SK-N-DZ (cell line): ENCODE results near the gene KLHDC8B.

Experiments
- DNase-seq: peaks from one replicate; pipeline ENCODE4 v3.0.0-alpha.2; 2015; ENCODE audit warnings: low spot score

Gene KLHDC8B

DNA sequence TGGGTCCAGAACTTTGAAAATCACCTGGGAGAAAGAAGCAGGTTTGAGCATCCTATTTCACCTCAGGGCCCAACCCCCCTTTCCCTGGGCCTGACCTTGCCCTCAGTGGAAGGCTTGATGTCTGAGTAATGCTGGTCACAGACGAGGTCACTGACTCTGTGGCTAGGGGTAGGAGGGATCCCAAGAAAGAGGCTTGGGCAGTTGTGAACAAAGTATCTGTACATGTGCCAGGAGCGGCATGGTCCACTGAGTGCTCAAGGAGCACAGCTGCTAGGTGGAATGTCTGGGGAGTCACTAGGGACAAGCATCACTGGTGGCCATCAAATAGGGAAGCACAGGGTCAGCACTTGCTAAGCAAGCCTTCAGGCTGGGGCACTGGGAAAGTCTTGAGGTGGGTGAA is 12.6 kb upstream of the KLHDC8B start:
- no peak for DNase-seq

DNA sequence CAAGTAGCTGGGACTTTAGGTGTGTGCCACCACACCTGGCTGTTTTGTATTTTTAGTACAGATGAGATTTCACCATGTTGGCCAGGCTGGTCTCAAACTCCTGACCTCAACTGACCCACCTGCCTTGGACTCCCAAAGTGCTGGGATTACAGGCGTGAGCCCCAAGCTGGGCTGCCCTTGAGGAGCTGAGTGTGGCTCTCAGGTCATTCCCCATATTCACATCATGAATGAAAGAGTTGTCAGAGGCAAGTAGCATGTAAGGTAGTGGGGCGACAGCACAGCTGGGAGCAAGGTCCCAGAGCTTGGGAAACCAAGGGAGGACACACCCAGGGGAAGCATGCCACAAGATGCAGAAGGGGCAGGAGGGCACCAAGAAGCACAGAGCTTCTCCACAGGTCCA is 10.2 kb upstream of the KLHDC8B start:
- DNase-seq, result no peak

DNA sequence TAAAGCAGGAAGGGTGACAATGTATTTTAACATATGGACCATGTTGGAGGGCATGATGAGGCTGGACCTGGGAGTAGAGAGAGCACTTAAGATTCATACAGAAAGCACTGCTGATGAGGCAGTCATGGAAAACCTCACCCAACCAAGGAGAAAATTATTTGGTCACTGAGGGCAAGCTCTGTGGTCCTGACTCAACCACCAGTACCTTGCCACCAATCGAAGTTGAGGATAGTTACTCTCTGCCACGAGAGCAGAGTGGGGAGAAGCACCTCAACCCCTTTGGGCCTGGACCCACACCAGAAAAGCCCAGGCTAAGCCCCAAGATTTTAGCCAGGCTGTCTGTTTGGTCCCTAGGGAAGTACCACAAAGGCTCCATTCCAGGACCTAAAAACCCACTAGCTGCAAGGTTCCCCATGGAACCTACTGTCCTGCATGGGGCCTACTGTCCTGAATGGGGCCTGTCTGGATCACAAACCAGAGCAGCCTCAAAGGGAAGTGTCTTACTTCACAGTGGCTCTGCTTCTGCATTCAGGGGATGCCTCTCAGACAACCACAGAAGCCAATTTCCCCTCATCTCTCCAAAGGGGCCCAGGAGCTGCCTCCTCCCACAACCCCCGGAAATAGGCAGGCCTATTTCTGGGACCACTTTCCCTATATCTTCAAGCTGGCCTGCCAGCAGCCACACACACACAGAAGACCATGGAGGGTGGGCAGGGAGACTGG is 9.4 kb upstream of the KLHDC8B start:
- DNase-seq, result no peak

DNA sequence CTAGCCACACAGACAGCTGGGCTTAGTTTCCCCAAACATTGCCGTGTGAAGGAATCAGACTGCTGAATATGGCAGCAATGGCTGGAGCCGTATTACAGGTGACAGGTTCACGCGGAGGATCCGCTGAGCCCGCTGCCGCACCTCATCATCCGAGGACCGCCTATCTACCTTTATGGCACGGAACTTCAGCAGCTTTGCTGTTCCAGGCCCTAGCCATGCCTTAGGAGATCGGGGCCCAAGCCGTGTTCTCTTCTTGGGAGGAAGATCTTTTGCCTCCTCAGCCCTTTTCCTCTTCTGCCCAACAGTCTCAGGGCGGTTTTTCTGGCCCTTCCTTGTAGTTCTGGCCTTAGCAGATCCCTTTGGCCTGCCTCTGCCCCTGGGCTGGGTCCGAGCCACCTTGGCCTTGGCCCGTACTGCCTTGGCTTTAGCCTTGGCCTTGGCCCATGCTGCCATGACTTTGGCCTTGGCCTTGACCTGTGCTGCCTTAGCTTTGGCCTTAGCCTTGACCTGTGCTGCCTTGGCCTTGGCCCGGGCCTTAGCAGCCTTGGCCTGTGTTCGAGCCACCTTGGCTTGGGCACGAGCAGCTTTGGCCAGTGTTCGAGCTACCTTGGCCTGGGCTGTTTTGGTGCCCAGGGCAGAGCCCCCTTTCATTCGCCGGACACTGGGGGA is 8.5 kb upstream of the KLHDC8B start:
- no peak for DNase-seq

DNA sequence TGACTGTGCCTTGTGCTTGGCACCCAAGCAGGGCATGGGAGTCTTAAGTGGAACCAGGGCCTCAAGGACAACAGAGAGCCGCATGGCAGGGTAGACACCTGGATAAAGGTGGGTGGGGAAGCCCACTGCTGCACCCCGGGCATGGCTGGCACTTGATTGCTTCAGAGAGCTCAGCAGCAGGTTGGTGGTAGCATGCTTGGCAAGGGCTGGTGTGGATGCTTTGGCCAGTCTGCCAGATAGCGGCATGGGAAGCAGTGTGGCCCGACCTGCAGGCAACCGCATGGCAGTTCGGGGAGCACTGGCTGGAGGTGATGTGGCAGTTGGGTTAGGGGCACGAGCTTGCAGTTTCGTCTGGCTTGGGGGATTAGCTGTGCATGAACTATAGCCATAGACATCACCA is 7.8 kb upstream of the KLHDC8B start:
- DNase-seq, result no peak

DNA sequence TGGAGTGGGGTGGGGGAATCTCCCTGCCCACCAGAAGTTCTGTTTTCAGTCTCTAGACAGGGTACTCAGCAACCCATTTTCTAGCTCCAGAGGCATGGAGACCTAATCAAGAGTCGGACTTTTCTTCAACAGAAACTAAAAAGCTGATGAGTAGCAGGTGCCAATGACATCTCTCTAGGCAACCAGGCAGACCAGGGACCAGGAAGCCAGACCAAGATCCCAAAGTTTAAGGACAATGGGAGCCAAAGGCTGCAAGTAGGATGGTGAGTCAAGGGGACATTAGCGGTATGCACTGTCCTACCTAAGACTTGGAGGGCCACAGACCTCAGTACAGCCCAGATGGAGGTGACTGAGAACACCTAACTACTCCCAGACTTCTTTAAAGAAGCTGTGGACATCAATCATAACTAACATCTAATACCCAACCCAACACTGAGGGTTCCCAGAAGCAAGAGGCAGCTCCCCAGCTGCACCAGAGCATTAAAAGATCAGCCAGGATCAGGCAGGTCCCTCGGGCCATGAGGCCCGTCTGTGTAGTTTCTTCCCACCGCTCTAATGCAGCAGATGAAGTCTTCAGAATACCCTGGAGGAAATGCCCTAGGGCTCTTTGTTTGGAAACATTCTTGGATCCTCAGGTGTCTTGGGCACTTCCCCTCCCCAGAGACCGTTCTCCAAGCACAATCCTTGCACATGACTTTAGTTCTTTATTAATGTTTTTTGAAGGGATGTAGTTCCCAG is 6.2 kb upstream of the KLHDC8B start:
- DNase-seq, result no peak

DNA sequence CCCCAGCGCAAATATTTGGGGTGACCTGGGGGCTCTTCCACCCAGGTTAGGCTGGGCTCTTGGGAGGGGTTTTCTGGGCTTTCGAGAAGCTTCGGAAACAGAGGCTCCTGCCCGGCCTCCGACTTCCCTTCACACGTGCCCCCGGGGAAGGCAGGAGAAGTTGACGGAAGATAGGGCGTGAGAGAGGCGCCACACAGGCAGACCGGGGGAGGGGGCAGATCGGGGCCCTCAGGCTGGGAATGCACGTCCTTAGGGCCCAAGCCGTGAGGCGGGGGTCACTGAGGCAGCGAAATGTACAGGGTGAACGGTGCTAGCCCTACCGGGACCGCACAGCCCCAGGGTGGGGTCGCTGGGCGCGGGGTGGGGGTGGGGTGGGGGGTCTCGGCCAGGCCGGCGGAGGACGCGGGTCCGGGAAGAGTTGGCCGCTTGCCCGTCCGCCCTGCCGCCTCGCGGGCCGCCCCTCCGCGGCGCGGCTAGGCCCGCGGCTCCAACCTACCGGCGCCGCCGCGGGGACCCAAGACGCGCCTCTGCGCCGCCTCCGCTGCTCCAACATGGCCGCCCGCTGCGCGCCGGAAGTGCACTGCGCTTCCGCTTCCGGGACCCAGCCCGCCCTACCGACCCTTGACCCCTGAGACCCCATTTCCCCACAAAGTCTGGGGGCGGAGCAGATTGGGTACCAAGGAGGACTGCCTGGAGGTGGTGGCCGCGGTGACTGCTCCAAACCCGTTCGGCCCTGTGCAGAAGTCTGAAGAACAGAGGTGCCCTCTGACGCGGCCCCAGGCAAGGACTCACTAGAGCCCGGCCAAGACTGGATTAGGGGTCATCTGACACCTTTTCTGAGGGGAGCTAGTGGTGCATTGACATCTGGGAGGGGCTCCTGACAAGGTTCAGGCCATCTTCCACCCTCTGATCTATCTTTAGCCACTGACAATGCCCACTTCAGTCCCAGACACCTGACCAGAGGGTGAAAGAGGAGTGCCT is 5.3 kb upstream of the KLHDC8B start, which contains the start of gene CCDC71:
Gene CCDC71 (minus strand): TSS at position 561 of the 981 bp plus-strand sequence. CDS start 2,123 bp downstream, outside the sequence.
- DNase-seq, result peak; percentile 71

DNA sequence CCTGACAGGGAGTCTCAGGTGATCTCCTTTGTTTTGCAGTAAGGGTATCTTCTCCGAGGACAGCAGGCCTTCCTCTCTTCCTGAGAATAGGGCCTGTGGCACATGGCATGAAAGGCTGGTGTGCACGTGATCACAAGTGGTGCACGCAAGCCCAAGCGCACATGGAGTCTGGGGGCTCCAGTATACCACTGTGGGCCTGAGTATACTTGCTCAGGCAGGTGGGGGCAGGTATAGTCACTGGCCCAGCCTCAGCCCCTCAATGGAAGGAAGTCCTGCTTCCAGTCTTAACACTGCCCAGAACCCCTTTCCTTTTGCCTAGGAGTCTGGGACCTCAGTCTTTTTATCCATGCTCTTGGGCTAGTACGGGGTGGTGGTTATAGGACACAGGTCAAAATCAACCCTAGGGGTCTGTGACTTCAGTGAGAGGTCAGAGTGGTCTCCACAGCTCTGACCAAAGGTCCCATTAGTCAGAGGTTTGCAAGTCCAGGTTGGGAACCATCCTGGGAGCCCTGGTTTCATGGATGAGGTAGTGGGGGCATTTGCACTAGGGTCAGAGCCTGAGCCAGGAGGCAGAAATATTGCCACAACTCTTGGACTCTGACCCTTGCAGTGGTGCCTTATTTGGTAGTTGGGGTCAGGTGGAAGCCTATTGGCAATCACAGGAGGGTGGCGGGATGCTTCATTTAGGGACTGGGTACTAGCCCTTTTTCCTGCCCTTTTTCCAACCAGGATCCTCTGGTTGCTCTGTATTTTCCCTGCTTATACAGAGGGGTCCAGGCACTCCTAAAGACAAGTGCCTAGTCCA is 4.4 kb upstream of the KLHDC8B start:
- DNase-seq, result no peak

DNA sequence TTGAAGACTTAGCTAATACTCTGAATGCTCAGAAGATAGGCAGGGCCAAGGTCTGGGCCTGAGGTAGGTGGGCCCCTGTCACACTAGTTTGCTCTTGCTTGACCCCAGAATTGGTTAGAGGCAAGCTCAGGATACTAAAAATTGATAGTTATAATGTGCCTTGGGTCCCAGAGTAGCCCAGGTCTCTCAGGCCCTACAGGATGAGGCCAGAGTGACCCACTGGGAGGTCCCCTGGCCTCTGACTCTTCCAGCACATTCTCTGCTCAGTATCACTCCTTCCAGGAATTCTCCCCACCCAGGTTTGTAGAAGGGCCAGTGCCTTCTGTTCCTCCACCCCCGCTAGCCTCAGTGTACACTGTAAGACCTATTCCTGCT is 667 bp upstream of the KLHDC8B start:
- no peak for DNase-seq

DNA sequence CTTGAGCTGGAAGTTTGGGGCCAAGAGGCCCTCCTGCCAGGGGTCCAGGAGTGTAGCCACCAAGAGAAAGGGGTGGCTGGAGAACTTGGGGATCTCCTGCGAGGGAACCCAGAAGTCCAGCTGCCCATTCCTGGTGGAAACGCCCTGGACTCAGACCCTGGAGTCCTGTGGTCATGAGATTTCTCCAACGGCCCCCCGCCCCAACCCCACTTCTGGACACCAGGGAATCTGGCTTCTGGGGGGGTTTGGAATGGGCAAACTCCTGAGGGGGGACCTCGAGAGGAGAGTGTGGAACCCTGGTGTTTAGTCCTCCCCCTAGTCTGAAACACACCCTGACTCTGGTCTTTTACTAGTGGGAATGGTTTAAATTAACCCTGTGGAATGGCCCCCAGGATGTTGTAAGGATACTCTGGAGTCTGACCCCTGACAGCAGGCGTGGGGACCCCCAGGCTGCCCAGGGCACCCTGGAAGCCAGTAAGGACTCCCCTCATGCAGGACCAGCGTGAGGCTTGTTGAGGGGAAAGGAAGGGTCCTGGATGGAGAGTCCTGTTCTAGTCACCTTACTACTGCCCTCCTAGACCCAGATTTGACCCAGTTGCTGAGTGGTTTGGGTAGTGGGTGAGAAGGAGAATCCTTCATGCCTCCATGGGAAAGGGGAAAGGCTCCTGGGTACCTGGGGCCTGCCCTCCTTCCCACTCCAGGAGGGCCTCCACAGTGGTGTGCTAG is 540 bp downstream of the KLHDC8B start:
- DNase-seq, result no peak

DNA sequence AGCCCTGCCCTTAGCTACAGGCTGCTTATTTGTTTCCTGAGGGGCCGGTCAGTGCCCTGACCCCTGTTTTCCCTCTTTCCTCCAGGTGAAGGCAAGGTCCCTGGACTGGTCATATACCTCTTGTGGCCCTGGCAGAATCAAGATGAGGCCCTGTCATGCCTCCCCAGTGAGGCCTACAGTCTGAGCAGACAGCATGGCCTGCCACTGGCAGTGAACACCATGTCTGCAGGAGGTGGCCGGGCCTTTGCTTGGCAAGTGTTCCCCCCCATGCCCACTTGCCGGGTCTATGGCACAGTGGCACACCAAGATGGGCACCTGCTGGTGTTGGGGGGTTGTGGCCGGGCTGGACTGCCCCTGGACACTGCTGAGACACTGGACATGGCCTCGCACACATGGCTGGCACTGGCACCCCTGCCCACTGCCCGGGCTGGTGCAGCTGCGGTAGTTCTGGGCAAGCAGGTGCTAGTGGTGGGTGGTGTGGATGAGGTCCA is 1.2 kb downstream of the KLHDC8B start:
- DNase-seq, result no peak

DNA sequence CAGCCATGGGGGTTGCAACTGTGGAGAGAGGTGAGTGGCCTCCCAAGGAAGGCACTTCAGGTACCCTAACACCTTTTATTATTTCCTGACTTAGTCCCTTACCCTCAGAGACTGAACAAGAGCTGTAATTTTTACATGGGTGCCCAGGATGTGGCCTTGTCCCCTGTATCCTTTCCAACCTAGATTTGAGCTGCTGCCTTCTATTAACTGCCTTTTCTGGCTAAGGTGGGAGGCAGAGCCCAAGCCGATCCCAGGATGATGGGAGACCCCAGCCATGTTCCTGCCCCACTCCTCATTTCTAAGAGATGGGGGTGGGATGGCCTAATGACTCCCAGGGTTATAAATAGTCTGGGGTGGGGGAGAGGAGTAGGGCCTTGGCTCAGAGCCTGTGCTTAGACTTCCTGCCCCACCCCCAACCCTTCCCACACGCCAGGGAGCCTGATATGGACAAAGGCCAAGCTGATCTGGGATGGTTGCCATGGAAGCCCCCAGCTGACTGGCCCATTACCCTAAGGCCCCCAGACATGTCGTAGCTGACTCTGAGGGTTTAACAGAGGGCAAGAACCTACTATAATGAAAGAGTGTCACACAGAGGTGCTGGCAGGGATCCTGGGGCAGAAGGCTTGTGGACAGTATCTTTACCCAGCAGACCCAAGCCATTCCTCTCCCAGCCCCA is 1.9 kb downstream of the KLHDC8B start:
- peak; percentile 56 for DNase-seq

DNA sequence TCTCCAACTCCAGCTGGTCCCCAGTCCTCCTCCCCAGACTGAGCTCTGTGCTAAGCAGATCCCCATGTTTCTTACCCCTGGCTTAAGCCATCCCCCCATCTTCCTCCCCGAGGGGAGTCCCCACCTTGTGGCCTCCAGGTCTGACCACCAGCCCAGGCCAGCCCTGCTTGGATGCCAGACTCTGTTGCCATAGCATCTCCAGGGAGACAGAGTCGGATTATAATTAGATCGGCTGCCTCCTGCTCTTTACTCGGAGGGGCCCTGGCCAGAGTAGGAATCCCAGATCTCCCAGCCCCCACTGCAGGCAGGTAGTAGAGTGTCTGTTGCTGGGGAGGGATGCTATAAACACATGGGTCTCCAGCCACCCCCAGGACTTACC is 2.4 kb downstream of the KLHDC8B start:
- DNase-seq, result peak; percentile 83

DNA sequence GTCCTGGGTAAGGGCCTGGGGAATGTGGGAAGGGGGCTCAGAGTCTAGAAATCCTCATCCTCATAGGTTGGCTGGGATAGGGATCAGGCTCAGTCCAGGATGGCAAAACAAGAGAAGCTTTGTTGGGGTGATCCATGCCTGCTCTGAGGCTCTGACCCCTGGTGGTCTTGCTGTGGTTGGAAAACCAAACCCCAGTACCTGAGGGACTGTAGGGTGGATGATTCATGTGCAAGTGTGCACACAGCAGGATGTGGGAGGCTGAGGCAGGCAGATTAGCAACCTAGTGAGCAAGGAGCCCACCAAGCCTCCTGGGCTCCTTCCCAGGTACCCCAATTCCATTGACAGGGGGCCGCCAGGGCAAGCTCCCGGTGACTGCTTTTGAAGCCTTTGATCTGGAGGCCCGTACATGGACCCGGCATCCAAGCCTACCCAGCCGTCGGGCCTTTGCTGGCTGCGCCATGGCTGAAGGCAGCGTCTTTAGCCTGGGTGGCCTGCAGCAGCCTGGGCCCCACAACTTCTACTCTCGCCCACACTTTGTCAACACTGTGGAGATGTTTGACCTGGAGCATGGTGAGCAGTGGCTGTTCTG is 3.1 kb downstream of the KLHDC8B start:
- no peak for DNase-seq

DNA sequence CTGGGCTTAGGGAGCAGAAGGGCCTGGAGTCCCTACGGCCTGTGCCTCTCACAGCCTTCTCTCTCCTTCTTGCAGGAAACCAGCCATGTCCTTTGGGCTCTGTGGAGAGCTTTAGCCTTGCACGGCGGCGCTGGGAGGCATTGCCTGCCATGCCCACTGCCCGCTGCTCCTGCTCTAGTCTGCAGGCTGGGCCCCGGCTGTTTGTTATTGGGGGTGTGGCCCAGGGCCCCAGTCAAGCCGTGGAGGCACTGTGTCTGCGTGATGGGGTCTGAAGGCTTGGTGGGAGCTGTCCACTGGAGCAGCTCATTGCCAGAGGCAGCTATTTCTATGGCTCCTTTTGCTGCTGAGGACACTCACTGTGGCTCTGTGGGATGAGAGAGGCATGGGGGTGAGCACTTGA is 4.1 kb downstream of the KLHDC8B start:
- DNase-seq, result no peak

DNA sequence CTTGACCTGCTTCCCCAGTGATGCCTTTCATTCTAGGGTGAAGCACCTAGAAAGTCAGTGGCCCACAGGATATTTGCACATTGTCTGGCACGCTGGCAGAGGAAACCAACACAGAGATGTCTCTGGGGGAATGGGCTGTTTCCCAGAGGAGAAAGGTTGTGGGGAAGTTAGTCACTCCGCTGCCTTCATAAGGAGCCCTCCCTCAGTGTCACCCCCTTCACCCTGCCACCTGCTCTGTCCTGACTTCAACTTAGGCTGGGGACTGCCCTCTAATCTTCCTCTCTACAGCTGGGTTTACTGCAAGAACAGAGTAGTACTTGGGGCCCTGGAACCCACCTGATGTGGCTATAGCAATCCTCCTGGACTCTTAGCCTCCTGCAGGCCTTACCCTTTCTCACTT is 5.7 kb downstream of the KLHDC8B start:
- no peak for DNase-seq

DNA sequence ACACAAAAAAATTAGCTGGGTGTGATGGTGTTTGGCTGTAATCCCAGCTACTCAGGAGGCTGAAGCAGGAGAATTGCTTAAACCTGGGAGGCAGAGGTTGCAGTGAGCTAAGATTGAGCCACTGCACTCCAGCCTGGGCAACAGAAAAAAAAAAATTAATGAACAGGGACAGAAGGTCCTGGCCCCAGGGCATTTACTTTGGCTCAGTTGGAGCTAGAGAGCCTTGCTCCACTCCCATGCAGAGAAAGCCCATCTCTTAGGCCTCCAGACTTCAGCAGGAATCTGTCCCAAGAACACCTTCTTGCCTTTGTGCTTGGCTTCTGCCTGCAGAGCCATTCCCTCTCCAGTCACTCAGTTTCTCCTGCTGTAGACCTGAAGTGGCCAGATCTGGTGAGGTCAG is 8.7 kb downstream of the KLHDC8B start:
- DNase-seq, result no peak

DNA sequence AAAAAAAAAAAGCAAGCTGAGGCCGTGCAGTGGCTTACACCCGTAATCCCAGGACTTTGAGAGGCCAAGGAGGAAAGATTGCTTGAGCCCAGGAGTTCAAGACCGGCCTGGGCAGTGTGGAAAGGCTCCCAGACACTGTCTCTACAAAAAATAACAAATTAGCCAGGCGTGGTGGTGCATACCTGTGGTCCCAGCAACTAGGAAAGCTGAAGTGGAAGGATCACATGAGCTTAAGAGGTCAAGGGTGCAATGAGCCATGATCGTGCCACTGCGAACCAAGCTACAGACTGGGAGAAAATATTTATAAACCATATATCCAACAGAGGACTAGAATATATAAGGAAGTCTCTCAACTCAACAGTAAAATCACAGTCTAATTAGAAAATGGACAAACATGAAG is 10.0 kb downstream of the KLHDC8B start:
- no peak for DNase-seq

DNA sequence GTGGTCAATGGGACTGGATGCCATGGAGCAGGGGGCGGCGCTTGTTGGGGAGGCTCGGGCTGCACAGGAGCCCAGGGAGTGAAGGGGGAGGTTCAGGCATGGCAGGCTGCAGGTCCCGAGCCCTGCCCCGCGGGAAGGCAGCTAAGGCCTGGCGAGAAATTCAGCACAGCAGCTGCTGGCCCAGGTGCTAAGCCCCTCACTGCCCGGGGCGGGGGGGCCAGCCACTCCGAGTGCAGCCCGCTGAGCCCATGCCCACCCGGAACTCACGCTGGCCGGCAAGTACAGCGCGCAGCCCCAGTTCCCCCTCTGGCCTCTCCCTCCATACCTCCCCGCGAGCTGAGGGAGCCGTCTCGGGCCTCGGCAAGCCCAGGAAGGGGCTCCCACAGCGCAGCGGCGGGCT is 11.3 kb downstream of the KLHDC8B start:
- DNase-seq, result no peak
